HEK293 (cell line): ENCODE data around the gene FANCF.
A peak's percentile ranks its signal among the peaks of the same experiment; 100 is the strongest.

ENCODE experiments used
- CTCF ChIA-PET: fragments of 350-600 bp; formaldehyde crosslinking; extraction: SDS; loops from one replicate; lab custom pipeline; 2021; ENCODE audit warnings: antibody characterized with exemption; lab: Yijun Ruan, JAX
- POLR2A ChIA-PET: fragments of 300-600 bp; formaldehyde crosslinking; extraction: SDS; loops from one replicate; lab custom pipeline; 2020; ENCODE audit warnings: antibody characterized with exemption, inconsistent platforms; lab: Yijun Ruan, JAX
- H3K27ac ChIP-seq: fragments of 200-500 bp; sonication (Bioruptor generic); 2 replicates; pipeline ENCODE4 v1.5.1; 2014; ENCODE audit warnings: low read depth, low read length, control low read depth, inconsistent platforms; ENCODE audit errors: extremely low read depth
- H3K36me3 ChIP-seq, 2 experiments: fragments of 200-500 bp in 1 of 2; sonication (Bioruptor generic) in 1 of 2; 1 replicate in 1 of 2; 2 replicates in 1 of 2; pipeline ENCODE4 v1.5.1; 2014 to 2017; ENCODE audit warnings: inconsistent platforms in 2 of 2, low read length in 2 of 2; ENCODE audit not compliant: control insufficient read depth in 2 of 2, insufficient read depth in 1 of 2
- H3K4me1 ChIP-seq: fragments of 200-500 bp; sonication (Bioruptor generic); 2 replicates; pipeline ENCODE4 v1.5.1; 2014; ENCODE audit warnings: mild to moderate bottlenecking, low read length, inconsistent platforms; ENCODE audit not compliant: control insufficient read depth, insufficient read depth
- H3K4me3 ChIP-seq: 2 replicates; pipeline ENCODE4 v1.5.1; 2011; ENCODE audit warnings: low read depth, mild to moderate bottlenecking, control low read depth, low read length, moderate library complexity
- H3K9me3 ChIP-seq: fragments of 200-500 bp; sonication (Bioruptor generic); 2 replicates; pipeline ENCODE4 v1.5.1; 2014; ENCODE audit warnings: low read depth, low read length, inconsistent platforms; ENCODE audit not compliant: control insufficient read depth, insufficient read depth
- KLF7 ChIP-seq: fragments of 450-650 bp; formaldehyde crosslinking; IDR thresholded peaks from 2 replicates; pipeline ENCODE4 v1.5.1; 2016; ENCODE audit warnings: missing biosample characterization, missing genetic modification characterization, borderline replicate concordance
- MEIS1 ChIP-seq: sonication (generic); formaldehyde crosslinking; IDR thresholded peaks from 2 replicates; pipeline ENCODE4 v1.8.1; 2022; ENCODE audit warnings: missing genetic modification reagents, mild to moderate bottlenecking, borderline replicate concordance
- MYNN ChIP-seq: fragments of 450-650 bp; formaldehyde crosslinking; IDR thresholded peaks from 2 replicates; pipeline ENCODE4 v1.5.1; 2016; ENCODE audit warnings: missing biosample characterization, missing genetic modification characterization, borderline replicate concordance
- PBX3 ChIP-seq: sonication (generic); formaldehyde crosslinking; IDR thresholded peaks from 2 replicates; pipeline ENCODE4 v1.8.1; 2022; ENCODE audit warnings: mild to moderate bottlenecking, moderate library complexity, missing genetic modification reagents
- YY1 ChIP-seq: fragments of 450-650 bp; formaldehyde crosslinking; IDR thresholded peaks from 2 replicates; pipeline ENCODE4 v1.5.1; 2018; ENCODE audit warnings: missing biosample characterization, missing genetic modification characterization
- YY2 ChIP-seq: fragments of 450-650 bp; formaldehyde crosslinking; IDR thresholded peaks from 2 replicates; pipeline ENCODE4 v1.5.1; 2016; ENCODE audit warnings: missing biosample characterization, missing genetic modification characterization
- ZFP69B ChIP-seq: fragments of 450-650 bp; formaldehyde crosslinking; IDR thresholded peaks from 2 replicates; pipeline ENCODE4 v1.5.1; 2016; ENCODE audit warnings: missing biosample characterization, missing genetic modification characterization
- ZIC2 ChIP-seq: fragments of 450-650 bp; formaldehyde crosslinking; IDR thresholded peaks from 2 replicates; pipeline ENCODE4 v1.5.1; 2016; ENCODE audit warnings: missing biosample characterization, missing genetic modification characterization
- ZNF112 ChIP-seq: fragments of 450-650 bp; formaldehyde crosslinking; IDR thresholded peaks from 2 replicates; pipeline ENCODE4 v1.5.0; 2017; ENCODE audit warnings: missing biosample characterization, missing genetic modification characterization
- ZNF114 ChIP-seq: fragments of 450-650 bp; formaldehyde crosslinking; IDR thresholded peaks from 2 replicates; pipeline ENCODE4 v1.5.0; 2017; ENCODE audit warnings: missing biosample characterization, missing genetic modification characterization
- ZNF148 ChIP-seq: fragments of 450-650 bp; formaldehyde crosslinking; IDR thresholded peaks from 2 replicates; pipeline ENCODE4 v1.5.0; 2017; ENCODE audit warnings: missing biosample characterization, missing genetic modification characterization, borderline replicate concordance
- ZNF335 ChIP-seq: fragments of 450-650 bp; formaldehyde crosslinking; conservative IDR thresholded peaks from 2 replicates; pipeline ENCODE4 v1.5.1; 2016; ENCODE audit warnings: missing biosample characterization, missing genetic modification characterization
- ZNF404 ChIP-seq: fragments of 450-650 bp; formaldehyde crosslinking; IDR thresholded peaks from 2 replicates; pipeline ENCODE4 v1.5.1; 2017; ENCODE audit warnings: missing biosample characterization, missing genetic modification characterization
- ZNF529 ChIP-seq: fragments of 450-650 bp; formaldehyde crosslinking; IDR thresholded peaks from 2 replicates; pipeline ENCODE4 v1.5.1; 2017; ENCODE audit warnings: missing genetic modification characterization, missing biosample characterization; ENCODE audit not compliant: insufficient replicate concordance
- ZNF629 ChIP-seq: fragments of 450-650 bp; formaldehyde crosslinking; IDR thresholded peaks from 2 replicates; pipeline ENCODE4 v1.5.1; 2017; ENCODE audit warnings: missing biosample characterization, missing genetic modification characterization
- ZNF660 ChIP-seq: fragments of 450-650 bp; IDR thresholded peaks from 2 replicates; pipeline ENCODE4 v1.5.1; 2018; ENCODE audit warnings: missing biosample characterization, mild to moderate bottlenecking, missing genetic modification characterization
- ZNF768 ChIP-seq: fragments of 450-650 bp; formaldehyde crosslinking; IDR thresholded peaks from 2 replicates; pipeline ENCODE4 v1.5.1; 2018; ENCODE audit warnings: missing biosample characterization, mild to moderate bottlenecking, missing genetic modification characterization
- ZSCAN30 ChIP-seq: fragments of 450-650 bp; IDR thresholded peaks from 2 replicates; pipeline ENCODE4 v1.5.1; 2018; ENCODE audit warnings: missing biosample characterization, mild to moderate bottlenecking, missing genetic modification characterization, moderate library complexity
- TF ChIP-seq, protein P1 (sequence below): fragments of 450-650 bp; formaldehyde crosslinking; IDR thresholded peaks from 2 replicates; pipeline ENCODE4 v1.5.1; 2016; ENCODE audit warnings: missing biosample characterization, missing genetic modification characterization, low read depth
- TF ChIP-seq, protein P2 (sequence below): fragments of 450-650 bp; formaldehyde crosslinking; optimal IDR thresholded peaks from 2 replicates; pipeline ENCODE3; 2016; ENCODE audit warnings: missing biosample characterization, mild to moderate bottlenecking, missing genetic modification characterization
- TF ChIP-seq, protein P3 (sequence below): fragments of 450-650 bp; formaldehyde crosslinking; IDR thresholded peaks from 2 replicates; pipeline ENCODE4 v1.5.1; 2017; ENCODE audit warnings: missing biosample characterization, missing genetic modification characterization
- TF ChIP-seq, protein P4 (sequence below): fragments of 450-650 bp; formaldehyde crosslinking; IDR thresholded peaks from 2 replicates; pipeline ENCODE4 v1.5.1; 2016; ENCODE audit warnings: missing biosample characterization, missing genetic modification characterization

The FANCF gene

GRCh38 chr11:22666688-22667439 is 41.2 kb upstream of the FANCF start (continued):
- TF ChIP-seq YY2 (tag by site-specific recombination) (no peak), ZNF660 (no peak), ZNF335 (tag by site-specific recombination) (peak; percentile 56), ZIC2 (tag by site-specific recombination) (peak; percentile 22; the same call in 1 of the 2 replicates), ZNF148 (no peak), ZNF529 (no peak), ZNF114 (tag by site-specific recombination) (no peak), MYNN (tag by site-specific recombination) (no peak), ZNF404 (tag by site-specific recombination) (no peak), ZNF768 (tag by site-specific recombination) (no peak), MEIS1 (CRISPR knock-in tag) (no peak), PBX3 (CRISPR knock-in tag) (no peak)
- TF ChIP-seq, protein P1, sequence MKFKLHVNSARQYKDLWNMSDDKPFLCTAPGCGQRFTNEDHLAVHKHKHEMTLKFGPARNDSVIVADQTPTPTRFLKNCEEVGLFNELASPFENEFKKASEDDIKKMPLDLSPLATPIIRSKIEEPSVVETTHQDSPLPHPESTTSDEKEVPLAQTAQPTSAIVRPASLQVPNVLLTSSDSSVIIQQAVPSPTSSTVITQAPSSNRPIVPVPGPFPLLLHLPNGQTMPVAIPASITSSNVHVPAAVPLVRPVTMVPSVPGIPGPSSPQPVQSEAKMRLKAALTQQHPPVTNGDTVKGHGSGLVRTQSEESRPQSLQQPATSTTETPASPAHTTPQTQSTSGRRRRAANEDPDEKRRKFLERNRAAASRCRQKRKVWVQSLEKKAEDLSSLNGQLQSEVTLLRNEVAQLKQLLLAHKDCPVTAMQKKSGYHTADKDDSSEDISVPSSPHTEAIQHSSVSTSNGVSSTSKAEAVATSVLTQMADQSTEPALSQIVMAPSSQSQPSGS (tag by site-specific recombination): no peak
- TF ChIP-seq, protein P2, sequence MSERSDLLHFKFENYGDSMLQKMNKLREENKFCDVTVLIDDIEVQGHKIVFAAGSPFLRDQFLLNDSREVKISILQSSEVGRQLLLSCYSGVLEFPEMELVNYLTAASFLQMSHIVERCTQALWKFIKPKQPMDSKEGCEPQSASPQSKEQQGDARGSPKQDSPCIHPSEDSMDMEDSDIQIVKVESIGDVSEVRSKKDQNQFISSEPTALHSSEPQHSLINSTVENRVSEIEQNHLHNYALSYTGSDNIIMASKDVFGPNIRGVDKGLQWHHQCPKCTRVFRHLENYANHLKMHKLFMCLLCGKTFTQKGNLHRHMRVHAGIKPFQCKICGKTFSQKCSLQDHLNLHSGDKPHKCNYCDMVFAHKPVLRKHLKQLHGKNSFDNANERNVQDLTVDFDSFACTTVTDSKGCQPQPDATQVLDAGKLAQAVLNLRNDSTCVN (tag by site-specific recombination): peak; percentile 55

- TF ChIP-seq ZSCAN30 (tag by site-specific recombination) (no peak), ZFP69B (tag by site-specific recombination) (no peak), YY1 (tag by site-specific recombination) (no peak), ZNF112 (tag by site-specific recombination) (no peak), ZNF629 (tag by site-specific recombination) (no peak), KLF7 (tag by site-specific recombination) (no peak)
- TF ChIP-seq, protein P3, sequence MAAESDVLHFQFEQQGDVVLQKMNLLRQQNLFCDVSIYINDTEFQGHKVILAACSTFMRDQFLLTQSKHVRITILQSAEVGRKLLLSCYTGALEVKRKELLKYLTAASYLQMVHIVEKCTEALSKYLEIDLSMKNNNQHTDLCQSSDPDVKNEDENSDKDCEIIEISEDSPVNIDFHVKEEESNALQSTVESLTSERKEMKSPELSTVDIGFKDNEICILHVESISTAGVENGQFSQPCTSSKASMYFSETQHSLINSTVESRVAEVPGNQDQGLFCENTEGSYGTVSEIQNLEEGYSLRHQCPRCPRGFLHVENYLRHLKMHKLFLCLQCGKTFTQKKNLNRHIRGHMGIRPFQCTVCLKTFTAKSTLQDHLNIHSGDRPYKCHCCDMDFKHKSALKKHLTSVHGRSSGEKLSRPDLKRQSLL (tag by site-specific recombination): no peak
- TF ChIP-seq, protein P4, sequence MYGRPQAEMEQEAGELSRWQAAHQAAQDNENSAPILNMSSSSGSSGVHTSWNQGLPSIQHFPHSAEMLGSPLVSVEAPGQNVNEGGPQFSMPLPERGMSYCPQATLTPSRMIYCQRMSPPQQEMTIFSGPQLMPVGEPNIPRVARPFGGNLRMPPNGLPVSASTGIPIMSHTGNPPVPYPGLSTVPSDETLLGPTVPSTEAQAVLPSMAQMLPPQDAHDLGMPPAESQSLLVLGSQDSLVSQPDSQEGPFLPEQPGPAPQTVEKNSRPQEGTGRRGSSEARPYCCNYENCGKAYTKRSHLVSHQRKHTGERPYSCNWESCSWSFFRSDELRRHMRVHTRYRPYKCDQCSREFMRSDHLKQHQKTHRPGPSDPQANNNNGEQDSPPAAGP (tag by site-specific recombination): no peak
- H3K36me3 ChIP-seq: no peaks in the 10 kb centered on the region
- POLR2A ChIA-PET: no interaction called here
- H3K4me3 ChIP-seq: peak within 1 kb of the TSS; percentile 47
- no peak within 1 kb of the TSS for H3K27ac ChIP-seq
- CTCF ChIA-PET: interaction anchor here (0.5 to 1.8 kb wide), 6 partner anchors 13 to 122 kb away, joined by 3 to 5 read pairs (median 4); no protein-coding TSS in a partner anchor
- H3K4me1 ChIP-seq: no peaks in the 10 kb centered on the region
- no peaks in the 10 kb centered on the region for H3K9me3 ChIP-seq
Measured at GRCh38 chr11:22666325-22666687, 40.7 kb upstream of the FANCF start, which contains the start of gene GAS2. TSS of gene GAS2 (plus strand) at chr11:22666611. CDS start at chr11:22674870, 8,259 bp downstream.
